HL-60/S4 treated with retinoic acid at 250 ng/mL for 4 days and 3 days (cell line): ENCODE measurements around the gene RELN.
"Not testable (repeated sequence)": the region's sequence is repeated elsewhere in the genome, so short reads cannot be mapped to it uniquely, and the experiment has no call there.

ENCODE experiments used
- in situ Hi-C: fragments of 300-500 bp; cut with MboI; formaldehyde crosslinking; loops from 2 replicates; pipeline ENCODE4 v1.7.0; 2022; ENCODE audit warnings: low sequenced_read_pairs

The RELN gene

GRCh38 chr7:103854611-103855010 is 134.8 kb downstream of the RELN start:
- in situ Hi-C loops: no loop called here

GRCh38 chr7:103851357-103851756 is 138.1 kb downstream of the RELN start:
- in situ Hi-C loops: no loop called here

GRCh38 chr7:103843689-103844480 is 145.6 kb downstream of the RELN start:
- in situ Hi-C loops: no loop called here

- in situ Hi-C loops: no loop called here
Observed at GRCh38 chr7:103833401-103833800, 156.1 kb downstream of the RELN start.

- in situ Hi-C loops: no loop called here
Observed at GRCh38 chr7:103832438-103832837, 157.0 kb downstream of the RELN start.

- in situ Hi-C loops: no loop called here
Observed at GRCh38 chr7:103824251-103824650, 165.2 kb downstream of the RELN start.

- in situ Hi-C loops: no loop called here
Observed at GRCh38 chr7:103823084-103823483, 166.4 kb downstream of the RELN start.

GRCh38 chr7:103821092-103821491 is 168.4 kb downstream of the RELN start:
- in situ Hi-C loops: no loop called here

- in situ Hi-C loops: not testable (repeated sequence)
Observed at GRCh38 chr7:103815972-103816371, 173.5 kb downstream of the RELN start.

GRCh38 chr7:103813970-103814369 is 175.5 kb downstream of the RELN start:
- in situ Hi-C loops: no loop called here

GRCh38 chr7:103811997-103812396 is 177.5 kb downstream of the RELN start:
- in situ Hi-C loops: no loop called here

- in situ Hi-C loops: no loop called here
Observed at GRCh38 chr7:103811290-103811689, 178.2 kb downstream of the RELN start.

- in situ Hi-C loops: no loop called here
Observed at GRCh38 chr7:103810112-103810744, 179.2 kb downstream of the RELN start.

- in situ Hi-C loops: no loop called here
Observed at GRCh38 chr7:103809229-103809994, 180.0 kb downstream of the RELN start.

- in situ Hi-C loops: no loop called here
Observed at GRCh38 chr7:103805346-103805745, 184.1 kb downstream of the RELN start.

- in situ Hi-C loops: no loop called here
Observed at GRCh38 chr7:103803631-103804030, 185.8 kb downstream of the RELN start.

- in situ Hi-C loops: no loop called here
Observed at GRCh38 chr7:103799298-103799697, 190.2 kb downstream of the RELN start.

- in situ Hi-C loops: no loop called here
Observed at GRCh38 chr7:103797647-103798307, 191.7 kb downstream of the RELN start.

GRCh38 chr7:103796327-103796962 is 193.0 kb downstream of the RELN start:
- in situ Hi-C loops: no loop called here

GRCh38 chr7:103795787-103796186 is 193.7 kb downstream of the RELN start:
- in situ Hi-C loops: no loop called here

- in situ Hi-C loops: no loop called here
Observed at GRCh38 chr7:103795107-103795506, 194.4 kb downstream of the RELN start.
